ENCODE results near the gene AKR1C2. TPM values are rescaled to one million over a fixed set of nuclear protein-coding genes. Genes with fewer than 3 reads are reported as not detected.
"Not testable (repeated sequence)": the region's sequence is repeated elsewhere in the genome, so short reads cannot be mapped to it uniquely, and the experiment has no call there.

Gene AKR1C2
- total RNA-seq, 1 donor from 2014 or later = 4.7 TPM

GRCh38 chr10:5033061-5033778, 29.6 kb upstream of the AKR1C2 start:
- H3F3A ChIP-seq (ENCODE audit: low read depth) = no peaks in the 10 kb centered on the region
- H3K4me3 ChIP-seq = no peak overlapping the region
- DNase-seq (ENCODE audit: low spot score) = no peak
- no peaks in the 10 kb centered on the region for H4K20me1 ChIP-seq (ENCODE audit: low read depth)
- peaks cover 8% of the 10 kb centered on the region for H3K9me3 ChIP-seq (ENCODE audit: low read depth)
- peaks cover 24% of the 10 kb centered on the region for H3K9me3 Mint-ChIP-seq
- no peak overlapping the region for H3K4me2 ChIP-seq
- no peaks in the 10 kb centered on the region for H3K4me1 ChIP-seq
- TF ChIP-seq EZH2phosphoT487 (IDR thresholded peaks at IDR 0.05) (no peak), CTCF (IDR thresholded peaks at IDR 0.05) (no peak), EZH2 (IDR thresholded peaks at IDR 0.05) (no peak)
- H3K36me3 ChIP-seq = no peaks in the 10 kb centered on the region
- no peaks in the 10 kb centered on the region for H3K79me2 ChIP-seq (ENCODE audit: low read depth)
- no peaks in the 10 kb centered on the region for H3K4me1 Mint-ChIP-seq
- H3K27me3 ChIP-seq = no peaks in the 10 kb centered on the region
- peaks cover 2% of the 10 kb centered on the region for H3K27me3 Mint-ChIP-seq (ENCODE audit: insufficient read depth, low read depth)
- no peaks in the 10 kb centered on the region for H3K36me3 Mint-ChIP-seq
- H2AFZ ChIP-seq (replicated peaks) = no peak overlapping the region
- no peak overlapping the region for H3K27ac ChIP-seq
- no peak overlapping the region for H3K9ac ChIP-seq
- no peak overlapping the region for H3K27ac Mint-ChIP-seq
- H3K4me3 Mint-ChIP-seq = no peak overlapping the region

- H3K4me1 Mint-ChIP-seq, H3K27me3 ChIP-seq, H3K4me2 ChIP-seq: not testable (repeated sequence)
These were observed 28.8 kb upstream of the AKR1C2 start for GRCh38 chr10:5032444-5032843.

GRCh38 chr10:5031588-5031987, 27.9 kb upstream of the AKR1C2 start:
- not testable (repeated sequence) for H3K9me3 ChIP-seq (ENCODE audit: low read depth); H3K4me3 Mint-ChIP-seq; DNase-seq (ENCODE audit: low spot score); H3K27me3 Mint-ChIP-seq (ENCODE audit: insufficient read depth, low read depth); H3K36me3 Mint-ChIP-seq; H3F3A ChIP-seq (ENCODE audit: low read depth); H3K9ac ChIP-seq; H3K27ac Mint-ChIP-seq; H2AFZ ChIP-seq (replicated peaks); H4K20me1 ChIP-seq (ENCODE audit: low read depth); H3K27me3 ChIP-seq; H3K4me1 Mint-ChIP-seq; H3K4me3 ChIP-seq; H3K36me3 ChIP-seq; H3K27ac ChIP-seq; H3K79me2 ChIP-seq (ENCODE audit: low read depth); H3K4me1 ChIP-seq; H3K4me2 ChIP-seq
- peaks cover 29% of the 10 kb centered on the region for H3K9me3 Mint-ChIP-seq

More at GRCh38 chr10:5032444-5032843, 28.8 kb upstream of the AKR1C2 start:
- H2AFZ ChIP-seq (replicated peaks); H3K79me2 ChIP-seq (ENCODE audit: low read depth); H3K27me3 Mint-ChIP-seq (ENCODE audit: insufficient read depth, low read depth); H3K36me3 ChIP-seq; H4K20me1 ChIP-seq (ENCODE audit: low read depth); H3K36me3 Mint-ChIP-seq; H3K9ac ChIP-seq; H3K4me1 ChIP-seq; H3K9me3 ChIP-seq (ENCODE audit: low read depth); H3F3A ChIP-seq (ENCODE audit: low read depth); H3K27ac Mint-ChIP-seq; H3K4me3 ChIP-seq; DNase-seq (ENCODE audit: low spot score); H3K27ac ChIP-seq; H3K4me3 Mint-ChIP-seq: not testable (repeated sequence)
- peaks cover 24% of the 10 kb centered on the region for H3K9me3 Mint-ChIP-seq

- no peaks in the 10 kb centered on the region for H3K36me3 ChIP-seq
- Mint-ChIP-seq H3K36me3 (no peaks in the 10 kb centered on the region), H3K27me3 (ENCODE audit: insufficient read depth, low read depth) (peaks cover 2% of the 10 kb centered on the region), H3K4me1 (no peaks in the 10 kb centered on the region), H3K9me3 (peaks cover 33% of the 10 kb centered on the region), H3K27ac (no peak overlapping the region), H3K4me3 (no peak overlapping the region)
- H3K27ac ChIP-seq = no peak overlapping the region
- TF ChIP-seq EZH2phosphoT487 (IDR thresholded peaks at IDR 0.05) (no peak), EZH2 (IDR thresholded peaks at IDR 0.05) (no peak), CTCF (IDR thresholded peaks at IDR 0.05) (no peak)
- H3K9me3 ChIP-seq (ENCODE audit: low read depth) = peaks cover 8% of the 10 kb centered on the region
- H4K20me1 ChIP-seq (ENCODE audit: low read depth) = no peaks in the 10 kb centered on the region
- DNase-seq (ENCODE audit: low spot score) = no peak
- H3F3A ChIP-seq (ENCODE audit: low read depth) = no peaks in the 10 kb centered on the region
- H3K4me1 ChIP-seq = no peaks in the 10 kb centered on the region
- no peaks in the 10 kb centered on the region for H3K27me3 ChIP-seq
- no peak overlapping the region for H2AFZ ChIP-seq (replicated peaks)
- no peak overlapping the region for H3K4me3 ChIP-seq
- H3K79me2 ChIP-seq (ENCODE audit: low read depth) = no peaks in the 10 kb centered on the region
- no peak overlapping the region for H3K9ac ChIP-seq
- H3K4me2 ChIP-seq = no peak overlapping the region
These were observed 27.3 kb upstream of the AKR1C2 start for GRCh38 chr10:5030989-5031388.

GRCh38 chr10:5025461-5025881, 21.8 kb upstream of the AKR1C2 start:
- not testable (repeated sequence) for H3K36me3 ChIP-seq; DNase-seq (ENCODE audit: low spot score); H4K20me1 ChIP-seq (ENCODE audit: low read depth); H3K79me2 ChIP-seq (ENCODE audit: low read depth); H2AFZ ChIP-seq (replicated peaks); H3K4me3 Mint-ChIP-seq; H3K27me3 ChIP-seq; H3K27ac ChIP-seq; H3K4me2 ChIP-seq; H3K36me3 Mint-ChIP-seq; H3K4me1 ChIP-seq; H3K27ac Mint-ChIP-seq; H3K4me1 Mint-ChIP-seq; H3K9me3 ChIP-seq (ENCODE audit: low read depth); H3K27me3 Mint-ChIP-seq (ENCODE audit: insufficient read depth, low read depth); H3K4me3 ChIP-seq; H3K9ac ChIP-seq; H3F3A ChIP-seq (ENCODE audit: low read depth)
- H3K9me3 Mint-ChIP-seq = peaks cover 24% of the 10 kb centered on the region
